WI38 (cell line): ENCODE measurements around the gene PREX1.

Source experiments
- H3K4me3 ChIP-seq: 2 replicates; pipeline ENCODE4 v1.5.1; 2011; ENCODE audit warnings: low read depth, mild to moderate bottlenecking, control low read depth, low read length
- TF ChIP-seq, protein P1 (sequence below): IDR thresholded peaks from 2 replicates; pipeline ENCODE4 v1.5.1; 2012; ENCODE audit warnings: low read depth, mild to moderate bottlenecking, control low read depth, low read length

The PREX1 gene

GRCh38 chr20:48720256-48720985 lies 107.4 kb downstream of the PREX1 start:
- no peak overlapping the region for H3K4me3 ChIP-seq
- TF ChIP-seq, protein P1, sequence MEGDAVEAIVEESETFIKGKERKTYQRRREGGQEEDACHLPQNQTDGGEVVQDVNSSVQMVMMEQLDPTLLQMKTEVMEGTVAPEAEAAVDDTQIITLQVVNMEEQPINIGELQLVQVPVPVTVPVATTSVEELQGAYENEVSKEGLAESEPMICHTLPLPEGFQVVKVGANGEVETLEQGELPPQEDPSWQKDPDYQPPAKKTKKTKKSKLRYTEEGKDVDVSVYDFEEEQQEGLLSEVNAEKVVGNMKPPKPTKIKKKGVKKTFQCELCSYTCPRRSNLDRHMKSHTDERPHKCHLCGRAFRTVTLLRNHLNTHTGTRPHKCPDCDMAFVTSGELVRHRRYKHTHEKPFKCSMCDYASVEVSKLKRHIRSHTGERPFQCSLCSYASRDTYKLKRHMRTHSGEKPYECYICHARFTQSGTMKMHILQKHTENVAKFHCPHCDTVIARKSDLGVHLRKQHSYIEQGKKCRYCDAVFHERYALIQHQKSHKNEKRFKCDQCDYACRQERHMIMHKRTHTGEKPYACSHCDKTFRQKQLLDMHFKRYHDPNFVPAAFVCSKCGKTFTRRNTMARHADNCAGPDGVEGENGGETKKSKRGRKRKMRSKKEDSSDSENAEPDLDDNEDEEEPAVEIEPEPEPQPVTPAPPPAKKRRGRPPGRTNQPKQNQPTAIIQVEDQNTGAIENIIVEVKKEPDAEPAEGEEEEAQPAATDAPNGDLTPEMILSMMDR: no peak

- TF ChIP-seq, protein P1: no peak
- no peak overlapping the region for H3K4me3 ChIP-seq
These were observed 108.1 kb downstream of the PREX1 start for GRCh38 chr20:48719598-48720255.

DNA sequence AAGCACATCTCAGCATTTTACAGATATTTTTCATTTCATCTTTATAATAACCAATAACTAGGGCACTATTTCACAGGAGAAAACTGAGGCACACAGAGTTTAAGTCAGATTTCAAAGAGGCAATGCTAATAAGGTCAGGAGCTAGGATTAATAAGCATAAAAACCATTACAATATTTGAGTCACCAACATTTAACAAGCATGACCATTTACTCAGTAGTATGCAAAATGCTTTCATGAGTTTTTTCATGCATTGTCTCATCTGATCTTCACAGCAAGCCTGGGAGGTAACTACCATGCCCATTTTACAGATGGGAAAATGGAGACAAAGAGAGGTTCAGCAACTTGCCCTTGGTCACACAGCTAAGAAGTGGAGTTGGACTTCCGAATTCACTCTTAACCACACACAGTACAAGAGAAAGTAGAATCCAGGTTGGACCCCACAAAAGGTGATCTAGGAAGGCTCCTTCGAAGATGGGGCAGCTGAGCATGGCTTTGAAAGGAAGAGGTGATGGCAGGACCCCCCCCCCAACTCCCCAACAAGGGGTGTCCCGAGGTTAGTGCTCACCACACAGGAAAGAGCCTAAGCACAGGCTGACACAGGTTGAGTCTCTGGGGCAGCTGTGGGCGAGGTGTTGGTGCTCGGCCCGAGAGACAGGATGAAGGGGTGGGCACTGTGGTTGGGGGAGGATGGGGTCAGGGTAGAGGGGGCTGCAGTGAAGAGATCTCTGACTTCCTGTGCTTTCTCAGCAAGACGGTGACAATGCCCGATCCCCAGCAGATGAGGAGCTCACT lies 108.8 kb downstream of the PREX1 start:
- TF ChIP-seq, protein P1: no peak
- no peak overlapping the region for H3K4me3 ChIP-seq

GRCh38 chr20:48717680-48718223 lies 110.0 kb downstream of the PREX1 start:
- no peak overlapping the region for H3K4me3 ChIP-seq
- TF ChIP-seq, protein P1: no peak

GRCh38 chr20:48717095-48717672 lies 110.6 kb downstream of the PREX1 start:
- TF ChIP-seq, protein P1: no peak
- H3K4me3 ChIP-seq: no peak overlapping the region

DNA sequence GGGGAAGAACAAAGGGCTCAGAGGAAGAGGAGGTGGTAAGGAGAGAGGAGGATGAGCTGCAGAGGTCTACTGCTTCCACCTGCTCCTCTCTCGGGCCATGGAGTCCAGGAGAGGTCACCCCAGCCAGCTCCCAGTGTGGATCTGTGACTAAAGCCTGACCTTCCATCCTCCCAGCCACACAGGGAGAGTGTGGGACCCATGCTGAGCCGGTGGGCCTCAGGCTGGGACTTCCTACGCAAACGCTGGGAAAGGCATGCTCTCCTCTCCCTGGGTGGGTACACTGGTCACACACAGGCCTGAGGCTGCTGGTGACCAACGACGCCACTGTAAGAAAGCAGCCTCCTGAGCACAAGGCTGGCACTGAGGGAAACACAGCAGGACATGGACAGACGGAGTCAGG lies 111.3 kb downstream of the PREX1 start:
- TF ChIP-seq, protein P1: no peak
- no peak overlapping the region for H3K4me3 ChIP-seq
